ENCODE data around the gene MYZAP. TPM values are rescaled to one million over a fixed set of nuclear protein-coding genes. Genes with fewer than 3 reads are reported as not detected.

MYZAP gene
- total and polyA plus RNA-seq, 4 experiments from 2014 or later = 0.16 to 1.7 (median 1.1) TPM

- Mint-ChIP-seq H3K9me3 (no peaks in the 10 kb centered on the region), H3K4me3 (peak overlapping the region; percentile 87 to 93 (median 90)), H3K27ac (peak overlapping the region; percentile 84 to 98 (median 97)), H3K27me3 (no peaks in the 10 kb centered on the region), H3K36me3 (peaks cover 16 to 29% of the 10 kb centered on the region in 2 donors), H3K4me1 (peaks cover 49 to 81% (median 69%) of the 10 kb centered on the region in 4 donors)
- no peaks in the 10 kb centered on the region for H3K27me3 ChIP-seq (ENCODE audit: insufficient read depth, low read length)
- peak overlapping the region; percentile 84 for H3K27ac ChIP-seq (ENCODE audit: low read depth, low read length)
- ChIA-PET CTCF (ENCODE audit: partially characterized antibody) (interaction anchor here (1.6 to 3.5 kb wide), 2 partner anchors 26 to 146 kb away, joined by 4 to 23 read pairs; no protein-coding TSS in a partner anchor), POLR2A (ENCODE audit: partially characterized antibody) (interaction anchor here (0.6 to 2.5 kb wide), 12 partner anchors 12 to 1984 kb away, joined by 3 to 12 read pairs (median 5); partner anchors contain the start of genes BNIP2, MINDY2 and TCF12)
- H3K4me1 ChIP-seq (ENCODE audit: insufficient read depth, low read length) = peaks cover 58% of the 10 kb centered on the region
- intact Hi-C loops (cut with micrococcal nuclease) = loop anchor here (2.0 to 5.0 kb wide), 2 partner anchors 145 to 974 kb away; partner anchors contain the start of gene ZNF280D
- H3K4me3 ChIP-seq (ENCODE audit: low read length in 2 of 2) = peak overlapping the region; percentile 77 to 94
- H3K36me3 ChIP-seq (ENCODE audit: insufficient read depth, low read length) = peaks cover 13% of the 10 kb centered on the region
- no peaks in the 10 kb centered on the region for H3K9me3 ChIP-seq (ENCODE audit: control insufficient read depth in 1 of 2, low read length in 2 of 2)
- peak in 1 of 5 donors; percentile 5 for DNase-seq
Measured at GRCh38 chr15:57705746-57706404, 114.2 kb downstream of the MYZAP start.

GRCh38 chr15:57706405-57707209, 114.9 kb downstream of the MYZAP start, which contains the start of gene POLR2M:
Gene POLR2M (plus strand): TSS chr15:57706714. CDS start chr15:57706843, 129 bp downstream.
- H3K36me3 Mint-ChIP-seq = peaks cover 22 to 37% of the 10 kb centered on the region in 2 donors
- intact Hi-C loops (cut with micrococcal nuclease) = loop anchor here (2.0 to 5.0 kb wide), 2 partner anchors 146 to 974 kb away; partner anchors contain the start of gene ZNF280D
- peak; percentile 90 to 97 (median 93) for DNase-seq
- H3K27ac ChIP-seq (ENCODE audit: low read depth, low read length) = peak within 1 kb of the TSS; percentile 84
- H3K27me3 Mint-ChIP-seq = no peaks in the 10 kb centered on the region
- H3K4me3 Mint-ChIP-seq = peak within 1 kb of the TSS; percentile 87 to 93 (median 90)
- no peaks in the 10 kb centered on the region for H3K9me3 ChIP-seq (ENCODE audit: control insufficient read depth in 1 of 2, low read length in 2 of 2)
- ChIA-PET CTCF (ENCODE audit: partially characterized antibody) (interaction anchor here (0.7 to 3.5 kb wide), 5 partner anchors 26 to 154 kb away, joined by 3 to 23 read pairs (median 3); no protein-coding TSS in a partner anchor), POLR2A (ENCODE audit: partially characterized antibody) (interaction anchor here (0.9 to 2.5 kb wide), 14 partner anchors 12 to 1983 kb away, joined by 3 to 12 read pairs (median 4); partner anchors contain the start of genes BNIP2, MINDY2, MYZAP and TCF12)
- no peaks in the 10 kb centered on the region for H3K27me3 ChIP-seq (ENCODE audit: insufficient read depth, low read length)
- H3K27ac Mint-ChIP-seq = peak within 1 kb of the TSS; percentile 84 to 98 (median 97)
- H3K4me3 ChIP-seq (ENCODE audit: low read length in 2 of 2) = peak within 1 kb of the TSS; percentile 77 to 94
- H3K4me1 ChIP-seq (ENCODE audit: insufficient read depth, low read length) = peaks cover 65% of the 10 kb centered on the region
- H3K4me1 Mint-ChIP-seq = peaks cover 51 to 88% (median 75%) of the 10 kb centered on the region in 4 donors
- H3K9me3 Mint-ChIP-seq = no peaks in the 10 kb centered on the region
- H3K36me3 ChIP-seq (ENCODE audit: insufficient read depth, low read length) = peaks cover 19% of the 10 kb centered on the region

- Mint-ChIP-seq H3K4me1 (peaks cover 51 to 87% (median 72%) of the 10 kb centered on the region in 4 donors), H3K27ac (peak overlapping the region; percentile 22 to 98 (median 94)), H3K9me3 (no peaks in the 10 kb centered on the region), H3K4me3 (peak overlapping the region; percentile 87 to 93 (median 90)), H3K27me3 (no peaks in the 10 kb centered on the region), H3K36me3 (peaks cover 32 to 51% of the 10 kb centered on the region in 2 donors)
- H3K4me1 ChIP-seq (ENCODE audit: insufficient read depth, low read length) = peaks cover 59% of the 10 kb centered on the region
- peak overlapping the region; percentile 84 for H3K27ac ChIP-seq (ENCODE audit: low read depth, low read length)
- H3K9me3 ChIP-seq (ENCODE audit: control insufficient read depth in 1 of 2, low read length in 2 of 2) = no peaks in the 10 kb centered on the region
- DNase-seq = no peak
- peaks cover 32% of the 10 kb centered on the region for H3K36me3 ChIP-seq (ENCODE audit: insufficient read depth, low read length)
- intact Hi-C loops (cut with micrococcal nuclease) = loop anchor here (5.0 kb wide), 1 partner anchor 976 kb away; the partner anchor contains the start of gene ZNF280D
- H3K27me3 ChIP-seq (ENCODE audit: insufficient read depth, low read length) = no peaks in the 10 kb centered on the region
- POLR2A ChIA-PET (ENCODE audit: partially characterized antibody) = interaction anchor here (0.8 to 2.5 kb wide), 4 partner anchors 121 to 1463 kb away, joined by 3 to 12 read pairs (median 3); partner anchors contain the start of genes MINDY2 and ZNF280D
- H3K4me3 ChIP-seq (ENCODE audit: low read length in 2 of 2) = peak overlapping the region in 1 of 2 donors; percentile 77
- CTCF ChIA-PET (ENCODE audit: partially characterized antibody) = interaction anchor here (3.5 kb wide), 1 partner anchor 24 kb away, joined by 23 read pairs; no protein-coding TSS in a partner anchor
Measured at GRCh38 chr15:57708047-57708446, 116.3 kb downstream of the MYZAP start.

- no peak for DNase-seq
- Histone ChIP-seq H3K9me3 (ENCODE audit: control insufficient read depth in 1 of 2, low read length in 2 of 2) (no peaks in the 10 kb centered on the region), H3K27ac (ENCODE audit: low read depth, low read length) (no peak overlapping the region), H3K27me3 (ENCODE audit: insufficient read depth, low read length) (no peaks in the 10 kb centered on the region), H3K36me3 (ENCODE audit: insufficient read depth, low read length) (peaks cover 10% of the 10 kb centered on the region), H3K4me1 (ENCODE audit: insufficient read depth, low read length) (no peaks in the 10 kb centered on the region), H3K4me3 (ENCODE audit: low read length in 2 of 2) (no peak overlapping the region)
- Mint-ChIP-seq H3K9me3 (peaks cover 0 to 4% (median under 1%) of the 10 kb centered on the region in 8 donors), H3K27me3 (no peaks in the 10 kb centered on the region), H3K36me3 (peaks cover 56 to 60% of the 10 kb centered on the region in 2 donors), H3K4me1 (peaks cover 5 to 12% (median 10%) of the 10 kb centered on the region in 4 donors), H3K4me3 (no peak overlapping the region), H3K27ac (peak overlapping the region in 1 of 7 donors; percentile 23)
- CTCF ChIA-PET (ENCODE audit: partially characterized antibody) = interaction anchor here (0.7 kb wide), 1 partner anchor 1180 kb away, joined by 3 read pairs; no protein-coding TSS in a partner anchor
- POLR2A ChIA-PET (ENCODE audit: partially characterized antibody) = interaction anchor here (1.4 kb wide), 1 partner anchor 12 kb away, joined by 5 read pairs; the partner anchor contains the start of gene POLR2M
- intact Hi-C loops (cut with micrococcal nuclease) = no loop called here
Measured at GRCh38 chr15:57718309-57718708, 126.6 kb downstream of the MYZAP start.

- no peak overlapping the region for H3K4me3 Mint-ChIP-seq
- H3K27ac Mint-ChIP-seq = no peak overlapping the region
- Histone ChIP-seq H3K4me1 (ENCODE audit: insufficient read depth, low read length) (no peaks in the 10 kb centered on the region), H3K9me3 (ENCODE audit: control insufficient read depth in 1 of 2, low read length in 2 of 2) (no peaks in the 10 kb centered on the region), H3K27me3 (ENCODE audit: insufficient read depth, low read length) (no peaks in the 10 kb centered on the region), H3K36me3 (ENCODE audit: insufficient read depth, low read length) (no peaks in the 10 kb centered on the region), H3K27ac (ENCODE audit: low read depth, low read length) (no peak overlapping the region), H3K4me3 (ENCODE audit: low read length in 2 of 2) (no peak overlapping the region)
- H3K4me1 Mint-ChIP-seq = peaks cover 0 to 5% (median 4%) of the 10 kb centered on the region in 4 donors
- intact Hi-C loops (cut with micrococcal nuclease) = no loop called here
- ChIA-PET CTCF (ENCODE audit: partially characterized antibody) (interaction anchor here (6.0 kb wide), 1 partner anchor 12 kb away, joined by 42 read pairs; no protein-coding TSS in a partner anchor), POLR2A (ENCODE audit: partially characterized antibody) (interaction anchor here (2.1 kb wide), 1 partner anchor 14 kb away, joined by 7 read pairs; the partner anchor contains the start of gene POLR2M)
- no peaks in the 10 kb centered on the region for H3K27me3 Mint-ChIP-seq
- no peak for DNase-seq
- H3K9me3 Mint-ChIP-seq = peaks cover 0 to 5% (median under 1%) of the 10 kb centered on the region in 8 donors
- H3K36me3 Mint-ChIP-seq = peaks cover 45 to 61% of the 10 kb centered on the region in 2 donors
Measured at GRCh38 chr15:57720867-57721266, 129.2 kb downstream of the MYZAP start.

- H3K4me3 ChIP-seq (ENCODE audit: low read length in 2 of 2) = no peak overlapping the region
- intact Hi-C loops (cut with micrococcal nuclease) = no loop called here
- Mint-ChIP-seq H3K9me3 (peaks cover 0 to 5% (median 0%) of the 10 kb centered on the region in 8 donors), H3K36me3 (peaks cover 14 to 31% of the 10 kb centered on the region in 2 donors), H3K27ac (no peak overlapping the region), H3K4me1 (peaks cover 0 to 3% (median under 1%) of the 10 kb centered on the region in 4 donors), H3K4me3 (no peak overlapping the region), H3K27me3 (no peaks in the 10 kb centered on the region)
- no peaks in the 10 kb centered on the region for H3K9me3 ChIP-seq (ENCODE audit: control insufficient read depth in 1 of 2, low read length in 2 of 2)
- no peaks in the 10 kb centered on the region for H3K27me3 ChIP-seq (ENCODE audit: insufficient read depth, low read length)
- DNase-seq = no peak
- ChIA-PET CTCF (ENCODE audit: partially characterized antibody) (no interaction called here), POLR2A (ENCODE audit: partially characterized antibody) (no interaction called here)
- no peak overlapping the region for H3K27ac ChIP-seq (ENCODE audit: low read depth, low read length)
- no peaks in the 10 kb centered on the region for H3K4me1 ChIP-seq (ENCODE audit: insufficient read depth, low read length)
- no peaks in the 10 kb centered on the region for H3K36me3 ChIP-seq (ENCODE audit: insufficient read depth, low read length)
Measured at GRCh38 chr15:57726411-57726810, 134.7 kb downstream of the MYZAP start.

Measured in CD4-positive, alpha-beta memory T cell (primary cell).